HepG2 (cell line): ENCODE data around the gene SLC4A2. TPM values are rescaled to one million over a fixed set of nuclear protein-coding genes. Genes with fewer than 3 reads are reported as not detected.

ENCODE experiments used
- CENPX ChIP-seq: sonication (generic); formaldehyde crosslinking; IDR thresholded peaks from 2 replicates; pipeline ENCODE4 v1.9.0; 2021; ENCODE audit warnings: mild to moderate bottlenecking, missing genetic modification reagents, moderate library complexity
- FOXA1 ChIP-seq, 2 experiments: fragments of 450-650 bp in 1 of 2; sonication (generic) in 1 of 2; formaldehyde crosslinking in 1 of 2; IDR thresholded peaks; 2 replicates each; pipeline versions ENCODE4 v1.4.0 to v1.6.1; 2016 to 2020; ENCODE audit warnings: missing genetic modification reagents in 1 of 2
- FOXJ3 ChIP-seq: sonication (generic); formaldehyde crosslinking; IDR thresholded peaks from 2 replicates; pipeline ENCODE4 v1.4.0; 2020; ENCODE audit warnings: missing genetic modification reagents, mild to moderate bottlenecking, borderline replicate concordance
- MIER2 ChIP-seq: IDR thresholded peaks from 2 replicates; pipeline ENCODE4 v1.6.1; 2016; ENCODE audit warnings: missing biosample characterization, missing genetic modification reagents
- POLR2G ChIP-seq: fragments of 200-400 bp; formaldehyde crosslinking; IDR thresholded peaks from 2 replicates; pipeline ENCODE4 v1.6.1; 2018; ENCODE audit warnings: mild to moderate bottlenecking, low read depth, low read length, moderate library complexity
- SOX13 ChIP-seq, 3 experiments: fragments of 450-650 bp in 1 of 3; sonication (generic) in 1 of 3; formaldehyde crosslinking in 1 of 3; IDR thresholded peaks in 2 of 3; conservative IDR thresholded peaks in 1 of 3; 2 replicates each; pipeline versions ENCODE4 v1.5.0 to v1.6.1; 2016 to 2020; ENCODE audit warnings: antibody characterized with exemption in 1 of 3, mild to moderate bottlenecking in 1 of 3, missing compliant biosample characterization in 1 of 3, missing genetic modification reagents in 1 of 3, moderate library complexity in 1 of 3
- TBX2 ChIP-seq: sonication (generic); formaldehyde crosslinking; IDR thresholded peaks from 2 replicates; pipeline ENCODE4 v1.5.0; 2020; ENCODE audit warnings: missing genetic modification reagents, mild to moderate bottlenecking, borderline replicate concordance
- TEF ChIP-seq: sonication (generic); formaldehyde crosslinking; IDR thresholded peaks from 2 replicates; pipeline ENCODE4 v1.5.0; 2020; ENCODE audit warnings: missing genetic modification reagents
- YEATS4 ChIP-seq: sonication (generic); formaldehyde crosslinking; IDR thresholded peaks from 2 replicates; pipeline ENCODE4 v1.4.0; 2020; ENCODE audit warnings: missing genetic modification reagents, borderline replicate concordance
- ZNF20 ChIP-seq: sonication (generic); formaldehyde crosslinking; IDR thresholded peaks from 2 replicates; pipeline ENCODE4 v1.4.0; 2020; ENCODE audit warnings: mild to moderate bottlenecking, moderate library complexity, missing genetic modification reagents
- ZNF331 ChIP-seq: sonication (generic); formaldehyde crosslinking; IDR thresholded peaks from 2 replicates; pipeline ENCODE4 v1.4.0; 2020; ENCODE audit warnings: missing genetic modification reagents
- ZNF501 ChIP-seq: sonication (generic); formaldehyde crosslinking; IDR thresholded peaks from 2 replicates; pipeline ENCODE4 v1.5.1; 2020; ENCODE audit warnings: mild to moderate bottlenecking, moderate library complexity, missing genetic modification reagents
- ZNF598 ChIP-seq: sonication (generic); formaldehyde crosslinking; IDR thresholded peaks from 2 replicates; pipeline ENCODE4 v1.5.1; 2020; ENCODE audit warnings: mild to moderate bottlenecking, missing genetic modification reagents, borderline replicate concordance
- ZNF792 ChIP-seq: IDR thresholded peaks from 2 replicates; pipeline ENCODE4 v1.6.1; 2016
- polyA plus RNA-seq, 8 experiments: library from polyadenylated mRNA; depleted of rRNA in 3 of 8; stranded (reverse) in 7 of 8; unstranded in 1 of 8; fragments of >200 nt; fragmentation: Illumina TruSeq in 4 of 8; extraction: Trizol in 4 of 8; gene quantifications; 2 replicates each; pipeline versions ENCODE4 v1.2.1 to v1.2.3, GENCODE V29; 2011 to 2016; ENCODE audit warnings: low read depth in 4 of 8, missing spikeins in 1 of 8, mixed read lengths in 1 of 8; ENCODE audit not compliant: insufficient read depth in 1 of 8
- total RNA-seq, 5 experiments: library from RNA; depleted of rRNA; stranded (reverse); fragments of >200 nt; fragmentation: Illumina TruSeq; extraction: Trizol; gene quantifications; 2 replicates each; pipeline ENCODE4 v1.2.3, GENCODE V29; 2016; ENCODE audit warnings: low read depth in 1 of 5
- TF ChIP-seq, protein P1 (sequence below): sonication (generic); formaldehyde crosslinking; IDR thresholded peaks from 2 replicates; pipeline ENCODE4 v1.5.0; 2020; ENCODE audit warnings: mild to moderate bottlenecking, missing genetic modification reagents, borderline replicate concordance
- TF ChIP-seq, protein P2 (sequence below): sonication (generic); formaldehyde crosslinking; IDR thresholded peaks from 2 replicates; pipeline ENCODE4 v1.4.0; 2020; ENCODE audit warnings: missing genetic modification reagents
- TF ChIP-seq, protein P3 (sequence below): sonication (generic); formaldehyde crosslinking; IDR thresholded peaks from 2 replicates; pipeline ENCODE4 v1.8.0; 2022; ENCODE audit warnings: low read depth, missing genetic modification reagents

Gene SLC4A2
- total and polyA plus RNA-seq, 2 of the 13 experiments (the other 11 are each of a cell fraction or from before 2014, with no cell fraction given): 51.9 to 73.4 TPM

DNA sequence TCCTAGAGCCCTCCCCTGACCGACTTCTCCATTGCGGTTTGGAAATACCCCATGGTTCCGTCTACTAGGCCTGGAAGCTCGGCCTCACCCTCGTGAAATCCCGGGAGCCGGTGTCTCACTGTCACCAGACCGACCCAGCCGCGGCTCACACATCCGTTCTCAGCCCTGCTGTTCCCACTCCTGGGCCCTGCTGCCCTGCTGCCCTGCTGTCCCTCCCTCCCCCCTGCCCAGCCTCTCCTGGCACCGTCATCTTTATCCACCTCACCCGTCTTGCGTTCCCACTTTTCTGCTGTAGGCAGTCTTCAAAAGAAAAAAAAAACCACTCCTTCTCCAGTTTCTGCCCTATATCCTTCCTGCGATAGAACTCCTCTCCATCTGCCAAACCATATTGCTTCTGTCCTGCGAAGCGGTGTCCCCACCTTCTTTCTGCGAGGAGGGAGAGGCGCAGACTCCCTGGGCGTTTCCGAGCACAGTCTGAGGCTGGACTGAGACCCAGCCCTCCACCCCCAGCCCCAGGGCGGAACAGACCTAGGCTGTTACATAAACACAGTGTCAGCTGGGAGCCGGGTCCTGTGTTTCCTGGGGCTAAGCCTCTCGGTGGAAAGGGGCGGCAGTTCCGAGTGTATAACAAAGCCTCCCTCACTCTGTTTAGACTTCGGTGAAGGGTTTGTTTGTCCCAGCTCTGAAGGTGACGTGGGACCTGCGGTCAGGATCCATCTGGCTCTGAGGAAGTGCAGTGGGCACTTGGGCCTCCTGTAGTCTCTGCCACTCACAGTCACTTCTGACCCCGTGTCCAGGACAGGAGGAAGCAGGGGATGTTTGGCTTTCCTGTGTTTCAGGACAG, 29.7 kb downstream of the SLC4A2 start (continued):
- TF ChIP-seq FOXJ3 (CRISPR knock-in tag): no peak
- 0 out of 2 replicates have a peak, but pooled peaks have one; percentile 25 for TF ChIP-seq POLR2G
- no peak for TF ChIP-seq ZNF20 (CRISPR knock-in tag)
- TF ChIP-seq, protein P1, sequence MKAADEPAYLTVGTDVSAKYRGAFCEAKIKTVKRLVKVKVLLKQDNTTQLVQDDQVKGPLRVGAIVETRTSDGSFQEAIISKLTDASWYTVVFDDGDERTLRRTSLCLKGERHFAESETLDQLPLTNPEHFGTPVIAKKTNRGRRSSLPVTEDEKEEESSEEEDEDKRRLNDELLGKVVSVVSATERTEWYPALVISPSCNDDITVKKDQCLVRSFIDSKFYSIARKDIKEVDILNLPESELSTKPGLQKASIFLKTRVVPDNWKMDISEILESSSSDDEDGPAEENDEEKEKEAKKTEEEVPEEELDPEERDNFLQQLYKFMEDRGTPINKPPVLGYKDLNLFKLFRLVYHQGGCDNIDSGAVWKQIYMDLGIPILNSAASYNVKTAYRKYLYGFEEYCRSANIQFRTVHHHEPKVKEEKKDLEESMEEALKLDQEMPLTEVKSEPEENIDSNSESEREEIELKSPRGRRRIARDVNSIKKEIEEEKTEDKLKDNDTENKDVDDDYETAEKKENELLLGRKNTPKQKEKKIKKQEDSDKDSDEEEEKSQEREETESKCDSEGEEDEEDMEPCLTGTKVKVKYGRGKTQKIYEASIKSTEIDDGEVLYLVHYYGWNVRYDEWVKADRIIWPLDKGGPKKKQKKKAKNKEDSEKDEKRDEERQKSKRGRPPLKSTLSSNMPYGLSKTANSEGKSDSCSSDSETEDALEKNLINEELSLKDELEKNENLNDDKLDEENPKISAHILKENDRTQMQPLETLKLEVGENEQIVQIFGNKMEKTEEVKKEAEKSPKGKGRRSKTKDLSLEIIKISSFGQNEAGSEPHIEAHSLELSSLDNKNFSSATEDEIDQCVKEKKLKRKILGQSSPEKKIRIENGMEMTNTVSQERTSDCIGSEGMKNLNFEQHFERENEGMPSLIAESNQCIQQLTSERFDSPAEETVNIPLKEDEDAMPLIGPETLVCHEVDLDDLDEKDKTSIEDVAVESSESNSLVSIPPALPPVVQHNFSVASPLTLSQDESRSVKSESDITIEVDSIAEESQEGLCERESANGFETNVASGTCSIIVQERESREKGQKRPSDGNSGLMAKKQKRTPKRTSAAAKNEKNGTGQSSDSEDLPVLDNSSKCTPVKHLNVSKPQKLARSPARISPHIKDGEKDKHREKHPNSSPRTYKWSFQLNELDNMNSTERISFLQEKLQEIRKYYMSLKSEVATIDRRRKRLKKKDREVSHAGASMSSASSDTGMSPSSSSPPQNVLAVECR (CRISPR knock-in tag): peak; percentile 85; the same call in 1 of the 2 replicates
- TF ChIP-seq, protein P2, sequence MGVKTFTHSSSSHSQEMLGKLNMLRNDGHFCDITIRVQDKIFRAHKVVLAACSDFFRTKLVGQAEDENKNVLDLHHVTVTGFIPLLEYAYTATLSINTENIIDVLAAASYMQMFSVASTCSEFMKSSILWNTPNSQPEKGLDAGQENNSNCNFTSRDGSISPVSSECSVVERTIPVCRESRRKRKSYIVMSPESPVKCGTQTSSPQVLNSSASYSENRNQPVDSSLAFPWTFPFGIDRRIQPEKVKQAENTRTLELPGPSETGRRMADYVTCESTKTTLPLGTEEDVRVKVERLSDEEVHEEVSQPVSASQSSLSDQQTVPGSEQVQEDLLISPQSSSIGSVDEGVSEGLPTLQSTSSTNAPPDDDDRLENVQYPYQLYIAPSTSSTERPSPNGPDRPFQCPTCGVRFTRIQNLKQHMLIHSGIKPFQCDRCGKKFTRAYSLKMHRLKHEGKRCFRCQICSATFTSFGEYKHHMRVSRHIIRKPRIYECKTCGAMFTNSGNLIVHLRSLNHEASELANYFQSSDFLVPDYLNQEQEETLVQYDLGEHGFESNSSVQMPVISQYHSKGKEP (CRISPR knock-in tag): no peak
- no peak for TF ChIP-seq YEATS4
- TF ChIP-seq CENPX (CRISPR knock-in tag): no peak
- no peak for TF ChIP-seq SOX13 (IDR thresholded peaks at IDR 0.05)
- peak in 1 of 2 experiments; percentile 51; a peak in 1 of 4 replicates for TF ChIP-seq SOX13 (CRISPR knock-in tag; conservative IDR thresholded peaks at IDR 0.05 in 1 of 2, IDR thresholded peaks at IDR 0.05 in 1 of 2)
- TF ChIP-seq, protein P3, sequence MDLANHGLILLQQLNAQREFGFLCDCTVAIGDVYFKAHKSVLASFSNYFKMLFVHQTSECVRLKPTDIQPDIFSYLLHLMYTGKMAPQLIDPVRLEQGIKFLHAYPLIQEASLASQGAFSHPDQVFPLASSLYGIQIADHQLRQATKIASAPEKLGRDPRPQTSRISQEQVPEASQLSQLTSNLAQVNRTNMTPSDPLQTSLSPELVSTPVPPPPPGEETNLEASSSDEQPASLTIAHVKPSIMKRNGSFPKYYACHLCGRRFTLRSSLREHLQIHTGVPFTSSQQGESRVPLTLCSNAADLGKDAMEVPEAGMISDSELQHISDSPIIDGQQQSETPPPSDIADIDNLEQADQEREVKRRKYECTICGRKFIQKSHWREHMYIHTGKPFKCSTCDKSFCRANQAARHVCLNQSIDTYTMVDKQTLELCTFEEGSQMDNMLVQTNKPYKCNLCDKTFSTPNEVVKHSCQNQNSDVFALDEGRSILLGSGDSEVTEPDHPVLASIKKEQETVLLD: 0 out of 2 replicates have a peak, but pooled peaks have one; percentile 13
- peak; percentile 53 for TF ChIP-seq TBX2 (CRISPR knock-in tag)
- peak; percentile 29; the same call in 1 of the 2 replicates for TF ChIP-seq ZNF331
- peak; percentile 61; the same call in 1 of the 2 replicates for TF ChIP-seq ZNF792 (CRISPR knock-in tag)
- peak; percentile 45; the same call in 1 of the 2 replicates for TF ChIP-seq TEF
- 0 out of 2 replicates have a peak, but pooled peaks have one; percentile 29 for TF ChIP-seq ZNF501 (CRISPR knock-in tag)
- TF ChIP-seq FOXA1 (IDR thresholded peaks at IDR 0.05): no peak
- peak; percentile 25; the same call in 1 of the 2 replicates for TF ChIP-seq FOXA1 (CRISPR knock-in tag; IDR thresholded peaks at IDR 0.05)
- TF ChIP-seq MIER2 (CRISPR knock-in tag): no peak
- no peak for TF ChIP-seq ZNF598 (CRISPR knock-in tag)
